ENCODE data around the gene QKI. TPM values are rescaled to one million over a fixed set of nuclear protein-coding genes. Genes with fewer than 3 reads are reported as not detected.

Gene QKI
- total RNA-seq, 1 experiment from 2014 or later = 64.3 TPM

DNA sequence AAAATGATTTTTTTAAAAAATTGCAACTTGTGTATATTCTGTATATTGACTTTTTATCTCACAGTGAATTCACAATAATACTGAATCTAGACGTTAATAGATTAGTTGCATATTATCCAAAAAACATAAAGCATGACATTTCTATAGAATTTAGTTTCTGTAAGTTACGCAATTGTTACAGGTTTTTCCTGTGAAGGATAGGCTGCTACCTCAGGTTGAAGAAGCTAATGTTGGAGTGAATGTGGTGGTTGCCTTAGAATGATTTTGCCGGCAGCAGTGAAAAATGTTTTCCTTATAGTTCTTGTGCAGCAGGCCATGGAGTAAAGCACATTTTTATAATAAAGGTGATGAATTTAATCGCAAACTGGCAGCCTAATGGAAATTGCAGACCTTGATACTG lies 20.5 kb downstream of the QKI start:
- H4K20me1 ChIP-seq (ENCODE audit: low read length) = peaks cover 59% of the 10 kb centered on the region
- ChIA-PET POLR2A (ENCODE audit: unreplicated experiment) (no interaction called here), CTCF (no interaction called here)
- H3K4me3 ChIP-seq (ENCODE audit: low read length) = no peak overlapping the region
- no peak for TF ChIP-seq EZH2 (IDR thresholded peaks at IDR 0.05; ENCODE audit: low read length, unreplicated experiment)
- TF ChIP-seq, protein P1, sequence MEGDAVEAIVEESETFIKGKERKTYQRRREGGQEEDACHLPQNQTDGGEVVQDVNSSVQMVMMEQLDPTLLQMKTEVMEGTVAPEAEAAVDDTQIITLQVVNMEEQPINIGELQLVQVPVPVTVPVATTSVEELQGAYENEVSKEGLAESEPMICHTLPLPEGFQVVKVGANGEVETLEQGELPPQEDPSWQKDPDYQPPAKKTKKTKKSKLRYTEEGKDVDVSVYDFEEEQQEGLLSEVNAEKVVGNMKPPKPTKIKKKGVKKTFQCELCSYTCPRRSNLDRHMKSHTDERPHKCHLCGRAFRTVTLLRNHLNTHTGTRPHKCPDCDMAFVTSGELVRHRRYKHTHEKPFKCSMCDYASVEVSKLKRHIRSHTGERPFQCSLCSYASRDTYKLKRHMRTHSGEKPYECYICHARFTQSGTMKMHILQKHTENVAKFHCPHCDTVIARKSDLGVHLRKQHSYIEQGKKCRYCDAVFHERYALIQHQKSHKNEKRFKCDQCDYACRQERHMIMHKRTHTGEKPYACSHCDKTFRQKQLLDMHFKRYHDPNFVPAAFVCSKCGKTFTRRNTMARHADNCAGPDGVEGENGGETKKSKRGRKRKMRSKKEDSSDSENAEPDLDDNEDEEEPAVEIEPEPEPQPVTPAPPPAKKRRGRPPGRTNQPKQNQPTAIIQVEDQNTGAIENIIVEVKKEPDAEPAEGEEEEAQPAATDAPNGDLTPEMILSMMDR (conservative IDR thresholded peaks at IDR 0.05; ENCODE audit: low read depth, low read length) = no peak
- no peak for TF ChIP-seq EZH2phosphoT487 (IDR thresholded peaks at IDR 0.05; ENCODE audit: borderline replicate concordance, low read length)
- no peaks in the 10 kb centered on the region for H3F3A ChIP-seq (ENCODE audit: low read length, unreplicated experiment)
- BruUV-seq (replicated peaks) = no TSS peak
- H3K9me3 ChIP-seq (ENCODE audit: low read length) = no peaks in the 10 kb centered on the region
- no peak for ATAC-seq
- peaks cover 100% of the 10 kb centered on the region for H3K79me2 ChIP-seq (ENCODE audit: low read length)
- no peak overlapping the region for H3K4me2 ChIP-seq (ENCODE audit: low read length)
- no peak overlapping the region for H3K9ac ChIP-seq (ENCODE audit: low read length)
- H3K27me3 ChIP-seq (ENCODE audit: low read length) = no peaks in the 10 kb centered on the region
- H2AFZ ChIP-seq (ENCODE audit: low read length) = no peak overlapping the region
- no peak overlapping the region for H3K27ac ChIP-seq (ENCODE audit: low read length)
- H3K4me1 ChIP-seq (ENCODE audit: insufficient read depth, low read length) = peaks cover 13% of the 10 kb centered on the region; the same call in 1 of the 2 replicates
- H3K9me2 ChIP-seq (replicated peaks; ENCODE audit: low read length) = no peaks in the 10 kb centered on the region
- DNase-seq = no peak
- no peaks in the 10 kb centered on the region for H3K36me3 ChIP-seq (ENCODE audit: low read depth, low read length)
- intact Hi-C loops (cut with micrococcal nuclease) = no loop called here

DNA sequence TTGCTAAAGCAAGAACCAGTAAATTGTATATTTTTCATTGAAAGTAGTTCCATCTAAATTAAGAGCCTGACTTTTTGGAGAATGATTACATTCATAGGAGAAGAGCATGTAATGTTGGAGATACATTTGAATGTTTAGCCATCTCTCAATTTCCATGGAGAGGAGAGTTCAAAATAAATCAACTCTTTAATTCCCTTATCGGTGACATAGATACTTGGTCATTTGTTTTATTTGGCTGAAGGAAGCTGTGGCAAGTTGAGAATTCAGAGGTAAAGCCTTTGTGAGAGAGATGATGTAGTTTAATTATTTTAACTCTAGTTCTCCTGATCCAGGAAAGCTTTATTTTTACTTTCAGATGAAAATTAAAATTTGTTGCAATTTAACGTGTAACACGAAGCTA lies 22.3 kb downstream of the QKI start:
- POLR2A ChIA-PET (ENCODE audit: unreplicated experiment) = no interaction called here
- no peak overlapping the region for H3K9ac ChIP-seq (ENCODE audit: low read length)
- BruUV-seq (replicated peaks) = no TSS peak
- no peak overlapping the region for H3K4me3 ChIP-seq (ENCODE audit: low read length)
- CTCF ChIA-PET = no interaction called here
- H3K4me1 ChIP-seq (ENCODE audit: insufficient read depth, low read length) = peaks cover 18% of the 10 kb centered on the region; the same call in 1 of the 2 replicates
- peaks cover 60% of the 10 kb centered on the region for H4K20me1 ChIP-seq (ENCODE audit: low read length)
- no peak overlapping the region for H3K27ac ChIP-seq (ENCODE audit: low read length)
- intact Hi-C loops (cut with micrococcal nuclease) = no loop called here
- H3K27me3 ChIP-seq (ENCODE audit: low read length) = no peaks in the 10 kb centered on the region
- DNase-seq (no peak), ATAC-seq (no peak)
- no peak overlapping the region for H2AFZ ChIP-seq (ENCODE audit: low read length)
- peaks cover 100% of the 10 kb centered on the region for H3K79me2 ChIP-seq (ENCODE audit: low read length)
- no peaks in the 10 kb centered on the region for H3K9me3 ChIP-seq (ENCODE audit: low read length)
- H3F3A ChIP-seq (ENCODE audit: low read length, unreplicated experiment) = no peaks in the 10 kb centered on the region
- TF ChIP-seq EZH2phosphoT487 (IDR thresholded peaks at IDR 0.05; ENCODE audit: borderline replicate concordance, low read length) (no peak), EZH2 (IDR thresholded peaks at IDR 0.05; ENCODE audit: low read length, unreplicated experiment) (no peak)
- TF ChIP-seq, protein P1 (conservative IDR thresholded peaks at IDR 0.05; ENCODE audit: low read depth, low read length) = no peak
- H3K4me2 ChIP-seq (ENCODE audit: low read length) = no peak overlapping the region
- H3K9me2 ChIP-seq (replicated peaks; ENCODE audit: low read length) = no peaks in the 10 kb centered on the region
- H3K36me3 ChIP-seq (ENCODE audit: low read depth, low read length) = no peaks in the 10 kb centered on the region

DNA sequence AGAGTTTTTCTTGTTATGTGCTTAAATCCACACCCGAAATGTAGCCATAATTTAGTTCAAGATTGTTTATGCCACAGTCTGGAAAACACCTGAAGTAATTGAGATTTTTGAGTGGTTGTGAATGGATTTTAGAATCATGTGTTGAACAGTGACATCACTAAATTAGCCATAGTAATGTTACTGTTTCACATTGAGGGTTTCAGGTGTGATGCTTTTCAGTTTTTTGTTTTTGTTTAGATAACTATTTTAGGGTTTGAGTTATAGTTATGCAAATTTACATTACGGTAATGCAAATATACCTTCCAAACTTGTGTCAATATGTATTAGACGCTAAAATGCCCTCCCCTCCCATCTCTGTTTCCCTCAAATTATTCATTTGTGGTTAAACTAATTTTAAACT lies 22.9 kb downstream of the QKI start:
- H3K4me2 ChIP-seq (ENCODE audit: low read length) = no peak overlapping the region
- ChIA-PET CTCF (no interaction called here), POLR2A (ENCODE audit: unreplicated experiment) (no interaction called here)
- H2AFZ ChIP-seq (ENCODE audit: low read length) = no peak overlapping the region
- H3K4me3 ChIP-seq (ENCODE audit: low read length) = no peak overlapping the region
- H3K27ac ChIP-seq (ENCODE audit: low read length) = no peak overlapping the region
- H3F3A ChIP-seq (ENCODE audit: low read length, unreplicated experiment) = no peaks in the 10 kb centered on the region
- ATAC-seq (no peak), DNase-seq (no peak)
- TF ChIP-seq EZH2phosphoT487 (IDR thresholded peaks at IDR 0.05; ENCODE audit: borderline replicate concordance, low read length) (no peak), EZH2 (IDR thresholded peaks at IDR 0.05; ENCODE audit: low read length, unreplicated experiment) (no peak)
- TF ChIP-seq, protein P1 (conservative IDR thresholded peaks at IDR 0.05; ENCODE audit: low read depth, low read length) = no peak
- BruUV-seq (replicated peaks) = no TSS peak
- no peaks in the 10 kb centered on the region for H3K27me3 ChIP-seq (ENCODE audit: low read length)
- no peaks in the 10 kb centered on the region for H3K9me2 ChIP-seq (replicated peaks; ENCODE audit: low read length)
- no peak overlapping the region for H3K9ac ChIP-seq (ENCODE audit: low read length)
- H4K20me1 ChIP-seq (ENCODE audit: low read length) = peaks cover 56% of the 10 kb centered on the region
- intact Hi-C loops (cut with micrococcal nuclease) = no loop called here
- H3K79me2 ChIP-seq (ENCODE audit: low read length) = peaks cover 100% of the 10 kb centered on the region
- peaks cover 24% of the 10 kb centered on the region; the same call in 1 of the 2 replicates for H3K4me1 ChIP-seq (ENCODE audit: insufficient read depth, low read length)
- no peaks in the 10 kb centered on the region for H3K9me3 ChIP-seq (ENCODE audit: low read length)
- H3K36me3 ChIP-seq (ENCODE audit: low read depth, low read length) = no peaks in the 10 kb centered on the region

Measured in PC-3 (cell line).